GM12865 (cell line): ENCODE results near the gene OR10AD1.
"Not testable (repeated sequence)": the region's sequence is repeated elsewhere in the genome, so short reads cannot be mapped to it uniquely, and the experiment has no call there.

Source experiments
- DNase-seq: peaks from one replicate; pipeline ENCODE4 v3.0.0; 2010; ENCODE audit warnings: low read depth
- H3K4me3 ChIP-seq: 2 replicates; pipeline ENCODE4 v1.5.1; 2011; ENCODE audit warnings: mild to moderate bottlenecking, low read depth, low read length, control low read depth
- TF ChIP-seq, protein P1 (sequence below): IDR thresholded peaks from 2 replicates; pipeline ENCODE4 v1.5.1; 2011; ENCODE audit warnings: low read length, control low read depth, low read depth, inconsistent platforms; ENCODE audit not compliant: insufficient read depth; ENCODE audit errors: missing control alignments

Gene OR10AD1

GRCh38 chr12:48220701-48221100, 17.6 kb upstream of the OR10AD1 start:
- TF ChIP-seq, protein P1, sequence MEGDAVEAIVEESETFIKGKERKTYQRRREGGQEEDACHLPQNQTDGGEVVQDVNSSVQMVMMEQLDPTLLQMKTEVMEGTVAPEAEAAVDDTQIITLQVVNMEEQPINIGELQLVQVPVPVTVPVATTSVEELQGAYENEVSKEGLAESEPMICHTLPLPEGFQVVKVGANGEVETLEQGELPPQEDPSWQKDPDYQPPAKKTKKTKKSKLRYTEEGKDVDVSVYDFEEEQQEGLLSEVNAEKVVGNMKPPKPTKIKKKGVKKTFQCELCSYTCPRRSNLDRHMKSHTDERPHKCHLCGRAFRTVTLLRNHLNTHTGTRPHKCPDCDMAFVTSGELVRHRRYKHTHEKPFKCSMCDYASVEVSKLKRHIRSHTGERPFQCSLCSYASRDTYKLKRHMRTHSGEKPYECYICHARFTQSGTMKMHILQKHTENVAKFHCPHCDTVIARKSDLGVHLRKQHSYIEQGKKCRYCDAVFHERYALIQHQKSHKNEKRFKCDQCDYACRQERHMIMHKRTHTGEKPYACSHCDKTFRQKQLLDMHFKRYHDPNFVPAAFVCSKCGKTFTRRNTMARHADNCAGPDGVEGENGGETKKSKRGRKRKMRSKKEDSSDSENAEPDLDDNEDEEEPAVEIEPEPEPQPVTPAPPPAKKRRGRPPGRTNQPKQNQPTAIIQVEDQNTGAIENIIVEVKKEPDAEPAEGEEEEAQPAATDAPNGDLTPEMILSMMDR, result no peak
- H3K4me3 ChIP-seq, result no peak overlapping the region
- DNase-seq, result no peak

DNA sequence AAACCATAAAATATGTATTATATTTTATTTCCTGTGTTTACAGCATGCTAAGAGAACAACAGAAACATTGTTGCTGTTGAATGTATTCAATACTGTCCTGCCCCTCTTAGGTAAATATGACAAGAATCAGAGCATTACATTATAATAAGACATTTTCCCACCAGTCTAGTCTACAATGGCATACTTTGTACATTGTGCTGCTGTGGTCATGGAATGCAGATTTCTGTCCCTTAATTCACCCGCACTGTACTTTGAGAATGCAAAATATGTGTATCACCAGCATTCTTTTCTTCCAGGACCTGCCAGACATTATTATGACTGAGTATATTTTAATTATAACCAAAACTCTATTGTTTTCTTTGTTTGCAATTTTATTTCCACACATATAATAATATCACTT, 16.5 kb upstream of the OR10AD1 start:
- TF ChIP-seq, protein P1, result no peak

GRCh38 chr12:48216785-48217184, 13.7 kb upstream of the OR10AD1 start:
- TF ChIP-seq, protein P1, result no peak
- DNase-seq, result no peak
- no peak overlapping the region for H3K4me3 ChIP-seq

More for the DNA sequence above, 16.5 kb upstream of the OR10AD1 start:
- H3K4me3 ChIP-seq, result no peak overlapping the region
- DNase-seq, result no peak

- H3K4me3 ChIP-seq, DNase-seq: not testable (repeated sequence)
These were observed 6.4 kb upstream of the OR10AD1 start for GRCh38 chr12:48209495-48209894.

GRCh38 chr12:48202766-48203165, 326 bp downstream of the OR10AD1 start:
- TF ChIP-seq, protein P1, result no peak
- no peak for DNase-seq
- no peak overlapping the region for H3K4me3 ChIP-seq

- no peak for DNase-seq
- TF ChIP-seq, protein P1, result no peak
- H3K4me3 ChIP-seq, result no peak overlapping the region
These were observed 1.6 kb downstream of the OR10AD1 start for GRCh38 chr12:48201516-48201915.

- DNase-seq, result no peak
- TF ChIP-seq, protein P1, result no peak
- H3K4me3 ChIP-seq, result no peak overlapping the region
These were observed 2.0 kb downstream of the OR10AD1 start for GRCh38 chr12:48201091-48201490.
